OCI-LY7 (cell line): Measurements from ENCODE around the gene SPATA6L. TPM values are rescaled to one million over a fixed set of nuclear protein-coding genes. Genes with fewer than 3 reads are reported as not detected.

Experiments
- BruUV-seq: library from RNA; stranded (reverse); fragments of 400-500 nt; replicated peaks from 2 replicates; lab custom pipeline; 2021; lab: Mats Ljungman, UMichigan
- CTCF ChIA-PET: fragments of 300-600 bp; sonication (Branson Sonifier 250); formaldehyde crosslinking; loops from one replicate; lab custom pipeline; 2022; ENCODE audit warnings: antibody characterized with exemption; ENCODE audit not compliant: unreplicated experiment; lab: Charles Lee
- POLR2A ChIA-PET: fragments of 300-600 bp; sonication (Branson Sonifier 250); formaldehyde crosslinking; loops from one replicate; lab custom pipeline; 2022; ENCODE audit warnings: antibody characterized with exemption; lab: Charles Lee
- DNase-seq: peaks from one replicate; pipeline ENCODE4 v3.0.0-alpha.2; 2015; ENCODE audit warnings: low spot score
- H2AFZ ChIP-seq: fragments of 200-600 bp; sonication (generic), shearing (Covaris generic); 2 replicates; pipeline ENCODE4 v1.6.1; 2014; ENCODE audit warnings: mild to moderate bottlenecking, antibody characterized with exemption, low read length, moderate library complexity
- H3K27ac ChIP-seq: fragments of 200-600 bp; sonication (generic); 2 replicates; pipeline ENCODE4 v1.5.1; 2014; ENCODE audit warnings: mixed run types, low read depth, mild to moderate bottlenecking, moderate library complexity, low read length, inconsistent platforms; ENCODE audit not compliant: poor library complexity, severe bottlenecking
- H3K36me3 ChIP-seq: fragments of 200-600 bp; sonication (generic); 2 replicates; pipeline ENCODE4 v1.6.1; 2014; ENCODE audit warnings: mild to moderate bottlenecking, antibody characterized with exemption, low read length, moderate library complexity, mixed read lengths; ENCODE audit not compliant: insufficient read depth
- H3K4me1 ChIP-seq: fragments of 200-600 bp; sonication (generic); 2 replicates; pipeline ENCODE4 v1.5.1; 2014; ENCODE audit warnings: mild to moderate bottlenecking, low read length; ENCODE audit not compliant: insufficient read depth, poor library complexity, severe bottlenecking
- H3K4me2 ChIP-seq: fragments of 200-600 bp; sonication (generic); 2 replicates; pipeline ENCODE4 v1.6.1; 2014; ENCODE audit warnings: mild to moderate bottlenecking, low read length
- H3K4me3 ChIP-seq: fragments of 200-600 bp; sonication (generic); 2 replicates; pipeline ENCODE4 v1.5.1; 2014; ENCODE audit warnings: mild to moderate bottlenecking, low read depth, low read length; ENCODE audit not compliant: poor library complexity, severe bottlenecking
- H3K79me2 ChIP-seq: fragments of 200-600 bp; sonication (generic); 2 replicates; pipeline ENCODE4 v1.6.1; 2016; ENCODE audit warnings: low read depth, mild to moderate bottlenecking, low read length, moderate library complexity, mixed read lengths; ENCODE audit not compliant: insufficient read depth
- H3K9me2 ChIP-seq: fragments of 200-600 bp; sonication (generic); 2 replicates; pipeline ENCODE4 v1.6.1; 2016; ENCODE audit warnings: mild to moderate bottlenecking, low read length, mixed read lengths; ENCODE audit not compliant: insufficient read depth
- H3K9me3 ChIP-seq: fragments of 200-600 bp; sonication (generic); 2 replicates; pipeline ENCODE4 v1.6.1; 2014; ENCODE audit warnings: mild to moderate bottlenecking, mixed run types, low read length, mixed read lengths
- H4K20me1 ChIP-seq: fragments of 200-600 bp; sonication (generic); 2 replicates; pipeline ENCODE4 v1.6.1; 2014; ENCODE audit warnings: mild to moderate bottlenecking, antibody characterized with exemption, low read length, moderate library complexity, mixed read lengths; ENCODE audit not compliant: insufficient read depth
- EZH2phosphoT487 ChIP-seq: fragments of 200-600 bp; sonication (generic); IDR thresholded peaks from 2 replicates; pipeline ENCODE4 v1.6.1; 2018; ENCODE audit warnings: low read depth, borderline replicate concordance, mild to moderate bottlenecking, mixed run types, antibody characterized with exemption, low read length, moderate library complexity, mixed read lengths
- intact Hi-C: fragments of 100-400 bp; cut with micrococcal nuclease; formaldehyde crosslinking; loops from one replicate; pipeline ENCODE4 v1.10.0; 2022; ENCODE audit not compliant: unreplicated experiment
- total RNA-seq, 2 experiments: library from RNA; depleted of rRNA in 1 of 2; stranded (reverse); fragments of >200 nt in 1 of 2; shearing (Covaris generic) in 1 of 2; gene quantifications; 2 replicates each; pipeline ENCODE4 v1.2.3, GENCODE V29; 2014 to 2022
- TF ChIP-seq, protein P1 (sequence below): fragments of 200-600 bp; sonication (generic); conservative IDR thresholded peaks from 2 replicates; pipeline ENCODE4 v1.5.1; 2014; ENCODE audit warnings: mild to moderate bottlenecking, antibody characterized with exemption, low read length, moderate library complexity, mixed read lengths

The SPATA6L gene
- total RNA-seq, 2 experiments from 2014 or later, result 0.49 TPM; not detected in 1

DNA sequence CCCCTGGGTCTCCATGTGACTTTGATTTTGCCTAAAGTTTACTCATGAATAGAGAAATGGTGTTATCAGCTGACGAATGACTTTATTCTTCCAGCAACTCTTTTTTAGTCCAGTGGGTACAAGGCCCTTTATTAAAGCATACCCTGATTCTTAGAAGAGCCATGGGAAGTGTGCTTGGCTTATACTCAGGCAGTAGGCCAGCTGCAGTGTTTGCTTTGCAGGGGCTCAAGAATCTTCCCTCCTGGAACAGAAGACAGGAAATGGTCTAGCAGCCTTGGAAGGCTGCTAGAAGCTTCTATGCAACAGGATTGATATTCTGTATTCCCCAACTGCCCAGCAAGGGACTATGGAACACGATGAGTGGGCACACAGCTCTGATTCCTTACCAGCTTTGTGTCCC lies 77.6 kb downstream of the SPATA6L start:
- Histone ChIP-seq H2AFZ (no peak overlapping the region), H3K9me2 (no peaks in the 10 kb centered on the region), H4K20me1 (no peaks in the 10 kb centered on the region), H3K4me3 (no peak overlapping the region), H3K4me1 (no peaks in the 10 kb centered on the region), H3K79me2 (no peaks in the 10 kb centered on the region), H3K27ac (no peak overlapping the region), H3K4me2 (no peak overlapping the region), H3K9me3 (no peaks in the 10 kb centered on the region), H3K36me3 (no peaks in the 10 kb centered on the region)
- ChIA-PET CTCF (no interaction called here), POLR2A (interaction anchor here (0.7 kb wide), 1 partner anchor 29 kb away, joined by 3 read pairs; no protein-coding TSS in a partner anchor)
- DNase-seq, result no peak
- BruUV-seq, result no TSS peak
- TF ChIP-seq EZH2phosphoT487, result no peak
- TF ChIP-seq, protein P1, sequence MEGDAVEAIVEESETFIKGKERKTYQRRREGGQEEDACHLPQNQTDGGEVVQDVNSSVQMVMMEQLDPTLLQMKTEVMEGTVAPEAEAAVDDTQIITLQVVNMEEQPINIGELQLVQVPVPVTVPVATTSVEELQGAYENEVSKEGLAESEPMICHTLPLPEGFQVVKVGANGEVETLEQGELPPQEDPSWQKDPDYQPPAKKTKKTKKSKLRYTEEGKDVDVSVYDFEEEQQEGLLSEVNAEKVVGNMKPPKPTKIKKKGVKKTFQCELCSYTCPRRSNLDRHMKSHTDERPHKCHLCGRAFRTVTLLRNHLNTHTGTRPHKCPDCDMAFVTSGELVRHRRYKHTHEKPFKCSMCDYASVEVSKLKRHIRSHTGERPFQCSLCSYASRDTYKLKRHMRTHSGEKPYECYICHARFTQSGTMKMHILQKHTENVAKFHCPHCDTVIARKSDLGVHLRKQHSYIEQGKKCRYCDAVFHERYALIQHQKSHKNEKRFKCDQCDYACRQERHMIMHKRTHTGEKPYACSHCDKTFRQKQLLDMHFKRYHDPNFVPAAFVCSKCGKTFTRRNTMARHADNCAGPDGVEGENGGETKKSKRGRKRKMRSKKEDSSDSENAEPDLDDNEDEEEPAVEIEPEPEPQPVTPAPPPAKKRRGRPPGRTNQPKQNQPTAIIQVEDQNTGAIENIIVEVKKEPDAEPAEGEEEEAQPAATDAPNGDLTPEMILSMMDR, result no peak
- intact Hi-C loops, result no loop called here

DNA sequence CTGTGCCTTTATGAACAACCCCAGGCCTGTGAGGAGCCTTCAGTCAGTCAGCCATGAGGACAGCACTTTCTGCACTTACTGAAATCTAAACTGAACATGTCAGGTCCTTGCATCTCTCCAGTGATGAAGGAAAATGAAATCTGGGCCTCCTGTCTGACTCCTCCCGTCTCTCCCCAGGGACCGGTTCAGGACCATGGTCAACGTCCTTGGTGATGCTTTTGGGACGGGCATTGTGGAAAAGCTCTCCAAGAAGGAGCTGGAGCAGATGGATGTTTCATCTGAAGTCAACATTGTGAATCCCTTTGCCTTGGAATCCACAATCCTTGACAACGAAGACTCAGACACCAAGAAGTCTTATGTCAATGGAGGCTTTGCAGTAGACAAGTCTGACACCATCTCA lies 81.1 kb downstream of the SPATA6L start:
- Histone ChIP-seq H3K27ac (no peak overlapping the region), H3K79me2 (no peaks in the 10 kb centered on the region), H3K4me3 (no peak overlapping the region), H3K36me3 (no peaks in the 10 kb centered on the region), H4K20me1 (no peaks in the 10 kb centered on the region), H3K9me3 (no peaks in the 10 kb centered on the region), H2AFZ (no peak overlapping the region), H3K4me1 (no peaks in the 10 kb centered on the region), H3K4me2 (no peak overlapping the region), H3K9me2 (no peaks in the 10 kb centered on the region)
- ChIA-PET CTCF (no interaction called here), POLR2A (no interaction called here)
- TF ChIP-seq, protein P1, result no peak
- TF ChIP-seq EZH2phosphoT487, result no peak
- intact Hi-C loops, result no loop called here
- no TSS peak for BruUV-seq
- no peak for DNase-seq

DNA sequence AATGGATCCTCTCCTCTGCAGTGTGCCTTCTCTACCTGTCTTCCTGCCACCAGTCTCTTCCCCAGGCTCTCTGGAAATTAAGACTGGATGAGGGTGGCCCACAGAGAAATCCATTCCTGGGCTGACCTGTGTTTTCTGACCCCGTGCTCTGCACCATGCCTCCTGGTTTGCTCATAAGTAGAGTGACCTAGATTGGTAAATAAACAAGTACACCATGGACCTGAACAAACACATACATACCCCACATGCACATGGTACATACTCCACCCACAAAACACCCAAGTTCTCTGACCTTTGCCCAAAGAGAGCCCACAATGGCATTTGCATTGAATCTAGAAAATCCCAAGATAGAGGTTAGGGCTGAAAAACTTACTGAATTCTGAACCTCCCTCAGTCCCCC lies 81.6 kb downstream of the SPATA6L start:
- no TSS peak for BruUV-seq
- POLR2A ChIA-PET, result no interaction called here
- intact Hi-C loops, result no loop called here
- no peak overlapping the region for H3K4me2 ChIP-seq
- H3K4me1 ChIP-seq, result no peaks in the 10 kb centered on the region
- no peaks in the 10 kb centered on the region for H3K9me3 ChIP-seq
- no peaks in the 10 kb centered on the region for H4K20me1 ChIP-seq
- H3K9me2 ChIP-seq, result no peaks in the 10 kb centered on the region
- TF ChIP-seq EZH2phosphoT487, result no peak
- TF ChIP-seq, protein P1, result no peak
- DNase-seq, result no peak
- no peaks in the 10 kb centered on the region for H3K36me3 ChIP-seq
- no peak overlapping the region for H3K27ac ChIP-seq
- H3K4me3 ChIP-seq, result no peak overlapping the region
- no peak overlapping the region for H2AFZ ChIP-seq
- CTCF ChIA-PET, result no interaction called here
- H3K79me2 ChIP-seq, result no peaks in the 10 kb centered on the region
